NCI-H146 treated with DMSO at 0.1 percent for 48 hours (cell line): ENCODE measurements around the gene FBLN1.
"Not testable (repeated sequence)": the region's sequence is repeated elsewhere in the genome, so short reads cannot be mapped to it uniquely, and the experiment has no call there.

ENCODE experiments used
- DNase-seq: peaks from one replicate; lab custom pipeline; 2025; ENCODE audit not compliant: unreplicated experiment; lab: John Stamatoyannopoulos, UW

FBLN1 gene

DNA sequence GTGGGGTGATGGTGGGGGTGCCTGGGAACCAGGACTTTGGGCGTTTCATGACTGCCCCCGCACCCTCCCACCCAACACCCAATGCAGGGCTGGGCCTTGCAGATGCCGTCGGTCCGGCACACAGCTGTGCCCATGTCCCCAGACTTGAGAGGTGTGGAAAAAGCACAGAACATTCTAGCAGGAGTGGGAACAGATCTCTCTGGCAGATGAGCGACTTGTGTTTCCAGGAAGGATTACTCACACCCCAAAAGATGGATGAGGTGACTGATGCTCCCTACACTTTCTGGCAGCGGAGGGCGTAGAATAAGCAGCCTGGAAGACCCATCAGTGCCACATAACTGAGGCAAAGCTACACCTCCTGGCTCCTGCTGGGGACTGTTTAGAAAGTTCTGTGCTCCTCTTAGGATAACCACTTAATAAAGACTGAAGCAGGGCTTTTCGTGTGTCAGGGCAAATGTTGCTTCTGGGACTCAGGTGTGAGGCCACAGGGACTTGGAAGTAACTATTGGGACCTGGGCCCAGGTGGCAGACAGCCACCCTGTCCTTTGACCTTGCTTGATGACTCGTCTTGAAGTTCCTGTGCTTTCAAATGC is 24.2 kb downstream of the FBLN1 start:
- no peak for DNase-seq

DNA sequence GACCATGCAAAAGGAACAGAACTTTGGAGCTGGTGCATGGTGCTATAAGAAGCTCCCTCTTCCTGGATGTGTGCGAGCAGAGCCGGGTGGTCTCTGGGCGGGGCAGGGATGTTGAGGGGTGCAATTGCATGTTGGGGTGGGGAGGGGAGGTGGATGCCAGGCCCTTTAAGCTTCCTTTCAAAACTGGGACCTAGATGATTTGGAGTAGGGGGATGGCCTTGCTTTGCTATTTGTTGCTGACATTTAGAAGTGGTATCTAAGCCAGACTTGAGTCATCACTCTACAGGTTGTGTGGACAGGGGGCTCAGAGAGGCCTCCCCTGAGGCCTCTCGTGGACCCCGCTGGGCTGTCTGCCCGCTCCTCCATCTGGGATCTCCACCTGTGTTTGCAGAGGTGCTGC is 24.8 kb downstream of the FBLN1 start:
- no peak for DNase-seq

- no peak for DNase-seq
These were observed 25.4 kb downstream of the FBLN1 start for GRCh38 chr22:45528046-45528445.

GRCh38 chr22:45529105-45529504 is 26.4 kb downstream of the FBLN1 start:
- no peak for DNase-seq

GRCh38 chr22:45529971-45530575 is 27.4 kb downstream of the FBLN1 start:
- DNase-seq = no peak

GRCh38 chr22:45531441-45532234 is 29.0 kb downstream of the FBLN1 start:
- DNase-seq = no peak

GRCh38 chr22:45532235-45532631 is 29.6 kb downstream of the FBLN1 start:
- no peak for DNase-seq

DNA sequence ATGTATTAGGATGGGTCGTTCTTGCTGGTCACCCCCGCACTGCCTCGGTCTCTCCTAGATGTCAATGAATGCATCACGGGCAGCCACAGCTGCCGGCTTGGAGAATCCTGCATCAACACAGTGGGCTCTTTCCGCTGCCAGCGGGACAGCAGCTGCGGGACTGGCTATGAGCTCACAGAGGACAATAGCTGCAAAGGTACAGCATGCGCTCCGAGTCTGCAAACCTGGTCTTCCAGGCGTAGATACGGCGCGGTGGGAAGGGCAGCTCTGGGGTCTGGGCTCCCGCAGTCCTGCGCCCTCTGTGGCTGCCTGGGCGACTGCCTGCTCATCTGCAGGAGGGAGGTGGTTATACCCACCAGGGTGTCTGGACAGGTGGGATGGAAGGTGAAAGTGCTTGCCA is 31.0 kb downstream of the FBLN1 start:
- DNase-seq = no peak

DNA sequence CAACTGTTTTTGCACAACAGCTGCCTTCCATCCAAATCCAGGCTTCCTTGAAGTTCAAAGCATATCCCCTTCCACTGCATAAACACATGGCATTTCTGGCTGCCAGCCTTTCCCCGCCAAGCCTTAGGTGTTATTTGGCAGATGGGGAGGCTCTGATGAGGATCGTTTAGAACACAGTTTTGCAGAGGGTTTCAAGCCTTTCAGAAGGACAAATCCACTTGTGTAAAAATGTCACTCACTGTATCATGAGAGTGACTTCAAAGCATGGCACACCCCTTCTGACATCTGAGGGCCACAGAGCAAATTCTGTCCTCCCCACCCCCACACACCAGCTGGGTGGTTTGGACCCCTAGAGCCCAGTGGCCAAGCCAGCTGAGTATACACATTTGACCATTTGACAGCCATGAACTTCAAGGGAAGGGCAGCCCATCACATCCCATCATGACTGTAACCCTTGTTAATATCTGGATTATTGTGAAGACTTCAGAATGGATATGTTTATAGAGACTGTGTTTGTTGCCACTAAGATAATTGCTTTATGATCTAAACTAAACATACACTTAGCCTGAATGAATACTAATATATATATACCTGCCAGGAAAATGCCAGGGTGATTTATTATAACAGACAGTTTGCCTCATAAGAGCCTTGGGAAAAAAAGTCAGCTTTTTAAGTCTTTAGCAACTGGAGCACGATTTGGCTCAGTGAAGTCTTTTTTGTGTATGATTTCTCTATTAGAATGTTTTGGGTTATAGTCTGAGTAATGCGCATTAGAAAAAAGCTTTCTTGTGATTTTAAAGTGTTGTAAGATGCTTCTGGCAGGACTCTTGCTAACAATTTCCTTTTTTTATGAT is 31.9 kb downstream of the FBLN1 start:
- DNase-seq = no peak

GRCh38 chr22:45535290-45535689 is 32.6 kb downstream of the FBLN1 start:
- DNase-seq = no peak

DNA sequence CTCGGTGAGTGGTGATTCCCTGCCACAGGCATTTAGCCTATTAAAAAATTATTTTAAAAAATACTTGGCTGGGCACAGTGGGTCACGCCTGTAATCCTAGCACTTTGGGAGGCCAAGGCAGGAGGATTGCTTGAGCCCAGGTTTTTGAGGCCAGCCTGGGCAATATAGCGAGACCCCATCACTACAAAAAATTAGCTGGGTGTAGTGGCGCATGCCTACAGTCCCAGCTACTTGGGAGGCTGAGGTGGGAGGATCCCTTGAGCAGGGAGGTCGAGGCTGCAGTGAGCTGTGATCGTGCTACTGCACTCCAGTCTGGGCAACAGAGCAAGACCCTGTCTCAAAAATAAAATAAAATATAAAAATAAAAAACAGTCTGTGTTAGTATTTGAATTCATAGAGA is 33.2 kb downstream of the FBLN1 start:
- DNase-seq = not testable (repeated sequence)

- DNase-seq = peak; percentile 53
These were observed 35.1 kb downstream of the FBLN1 start for GRCh38 chr22:45537734-45538181.

DNA sequence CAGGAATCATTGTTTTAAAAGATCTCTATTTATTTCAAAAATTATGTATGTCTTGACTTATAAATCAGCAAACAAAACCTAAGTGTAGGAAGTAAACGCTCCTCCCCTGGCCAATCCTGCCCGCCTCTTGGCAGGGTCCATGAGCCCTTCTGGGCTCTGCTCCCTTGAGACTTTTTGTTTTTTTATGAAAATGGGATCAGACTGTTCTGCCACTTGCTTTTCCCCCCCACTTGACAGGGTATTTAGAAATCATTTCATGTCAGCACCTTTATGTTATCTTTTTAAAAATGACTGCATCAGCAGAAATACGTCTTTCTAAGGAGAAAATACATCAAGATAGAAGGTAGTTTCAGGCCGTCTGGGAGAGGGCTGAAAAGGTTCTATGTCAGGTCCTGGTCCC is 35.6 kb downstream of the FBLN1 start:
- DNase-seq = no peak

DNA sequence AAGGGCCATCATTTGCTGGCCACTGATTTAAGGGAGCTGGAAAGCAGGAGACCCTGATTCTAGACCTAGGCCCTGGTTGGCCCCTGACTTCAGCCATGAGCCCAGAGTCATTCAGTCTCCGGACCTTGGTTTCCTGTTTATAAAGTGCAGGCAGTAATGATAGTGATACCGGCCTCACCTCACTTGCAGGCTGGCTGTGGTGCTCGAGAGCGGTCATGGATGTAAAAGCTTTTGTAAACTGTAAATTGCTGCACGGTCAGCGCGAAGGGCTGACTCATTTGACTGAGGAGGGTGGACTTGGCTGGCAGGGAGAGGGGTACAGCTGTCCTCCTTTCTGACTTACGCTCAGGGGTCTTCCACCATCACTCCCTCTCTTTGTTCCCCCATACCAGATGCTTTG is 37.4 kb downstream of the FBLN1 start:
- DNase-seq = no peak

DNA sequence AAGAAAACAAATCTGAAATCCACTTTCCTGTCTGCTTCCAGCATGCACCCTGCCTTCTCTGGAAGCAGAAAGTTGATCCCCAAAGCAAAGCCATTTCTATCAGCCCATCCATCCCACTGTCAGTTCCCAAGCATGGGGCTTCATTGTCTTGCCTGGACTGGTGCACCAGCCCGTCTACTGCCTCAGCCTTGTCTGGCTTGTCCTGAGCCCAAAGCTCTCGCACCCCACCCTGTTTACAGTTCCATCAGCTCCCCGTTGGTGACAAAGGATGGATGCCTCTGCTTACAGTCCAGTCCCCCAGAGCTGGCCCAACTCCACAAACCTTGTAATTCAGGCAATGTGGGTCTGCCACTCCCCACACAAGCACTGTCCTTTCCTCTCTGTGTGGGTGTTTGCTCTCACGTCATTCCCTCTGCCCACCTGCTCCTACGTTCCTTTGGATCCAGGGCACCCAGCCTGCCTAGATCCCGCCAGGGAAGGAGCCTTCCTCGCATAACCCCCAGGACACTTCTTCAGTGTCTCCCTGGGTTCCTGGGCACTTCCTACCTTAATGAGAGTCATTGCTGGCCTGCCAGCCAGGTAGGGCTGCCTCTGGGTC is 38.8 kb downstream of the FBLN1 start:
- no peak for DNase-seq

- DNase-seq = no peak
These were observed 39.4 kb downstream of the FBLN1 start for GRCh38 chr22:45542001-45542520.

GRCh38 chr22:45542736-45543135 is 40.1 kb downstream of the FBLN1 start:
- not testable (repeated sequence) for DNase-seq

GRCh38 chr22:45543243-45543642 is 40.6 kb downstream of the FBLN1 start:
- no peak for DNase-seq

- DNase-seq = no peak
These were observed 42.0 kb downstream of the FBLN1 start for GRCh38 chr22:45544588-45545170.

DNA sequence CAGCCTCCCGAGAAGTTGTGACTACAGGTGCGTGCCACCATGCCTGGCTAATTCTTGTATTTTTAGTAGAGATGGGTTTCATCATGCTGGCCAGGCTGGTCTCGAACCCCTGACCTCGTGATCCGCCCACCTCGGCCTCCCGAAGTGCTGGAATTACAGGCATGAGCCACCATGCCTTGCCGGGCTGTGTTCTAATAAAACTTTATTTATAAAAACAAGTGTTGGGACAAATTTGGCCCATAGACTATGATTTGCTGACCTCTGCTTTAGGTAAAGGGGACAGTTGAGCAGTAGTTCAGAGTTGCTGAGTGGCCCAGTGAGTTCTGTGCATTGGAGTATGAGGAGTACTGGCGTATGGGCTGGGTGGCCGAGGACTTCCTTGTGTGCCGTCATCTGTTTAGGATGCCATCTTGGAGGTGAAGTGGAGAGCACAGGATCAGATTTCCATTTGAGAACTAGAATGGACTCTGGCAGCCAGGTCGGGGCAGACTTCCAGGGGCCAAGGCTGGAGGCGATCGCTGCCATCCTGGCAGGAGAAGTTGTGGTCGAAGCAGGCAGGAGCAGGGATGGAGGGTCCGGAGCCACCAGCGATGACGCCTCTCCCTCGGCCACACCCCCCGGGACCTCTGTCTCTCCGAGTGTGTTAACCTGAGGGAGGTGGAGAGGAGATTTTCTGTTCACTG is 43.8 kb downstream of the FBLN1 start:
- DNase-seq = no peak
